ENCODE results near the gene ALDH3B1. TPM values are rescaled to one million over a fixed set of nuclear protein-coding genes. Genes with fewer than 3 reads are reported as not detected.

Gene ALDH3B1
- total and polyA plus RNA-seq, 10 of the 15 experiments (the other 5 are each of a cell fraction or from before 2014, with no cell fraction given), result 0.03 to 0.37 (median 0.17) TPM; not detected in 3

DNA sequence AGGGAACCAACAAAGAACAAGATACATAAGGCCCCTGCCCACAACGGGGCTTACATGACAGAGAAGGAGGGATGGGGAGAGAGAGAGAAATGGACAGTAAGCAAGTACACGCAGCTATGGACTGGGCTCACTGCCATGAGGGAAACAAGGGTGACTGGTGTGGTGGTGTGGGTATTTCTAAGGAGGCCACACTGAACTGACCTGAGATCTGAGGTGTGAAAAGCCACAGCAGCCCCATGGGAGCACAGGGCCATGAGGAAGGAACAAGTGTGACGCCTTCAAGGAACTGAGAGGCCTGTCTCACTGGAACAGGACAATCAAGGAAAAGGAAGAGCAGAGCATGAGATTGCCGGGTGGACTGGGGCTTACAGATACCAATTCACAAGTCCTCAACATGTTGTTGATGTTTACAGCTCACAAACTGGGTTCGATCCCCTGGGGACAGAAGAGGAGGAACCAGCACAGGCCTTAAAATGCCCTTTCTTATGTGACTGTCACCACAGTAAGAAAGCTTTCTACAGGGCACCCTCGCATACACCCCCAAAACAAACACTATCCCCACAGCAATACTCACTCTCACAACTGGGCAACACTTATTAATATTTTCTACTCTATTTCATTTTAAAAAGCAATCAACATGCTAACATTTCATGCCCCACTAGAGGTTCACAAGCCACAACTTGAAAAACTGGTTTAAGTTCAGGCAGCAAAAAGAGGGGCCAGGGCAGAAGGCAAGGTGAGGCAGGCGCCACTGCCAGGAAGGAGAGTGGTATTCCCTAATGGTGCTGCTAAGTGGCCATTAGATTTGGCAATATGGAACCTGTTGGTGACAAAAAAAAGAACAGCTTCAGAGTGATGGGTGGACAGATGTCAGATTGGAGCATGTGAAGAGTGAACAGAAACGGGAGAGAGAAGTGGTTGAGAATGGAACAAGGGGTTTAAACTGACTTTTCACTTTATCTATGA, 67.8 kb downstream of the ALDH3B1 start (continued):
- TF ChIP-seq BCL11A (IDR thresholded peaks at IDR 0.05; ENCODE audit: low read depth, low read length), result peak; percentile 20; the same call in 1 of the 2 replicates
- TF ChIP-seq CHD2 (IDR thresholded peaks at IDR 0.05; ENCODE audit: borderline replicate concordance, low read depth, low read length), result peak; percentile 66; the same call in 1 of the 2 replicates
- no peak for TF ChIP-seq KDM1A (IDR thresholded peaks at IDR 0.05; ENCODE audit: borderline replicate concordance)
- no peak for TF ChIP-seq TARDBP (IDR thresholded peaks at IDR 0.05; ENCODE audit: borderline replicate concordance)
- TF ChIP-seq IKZF2 (IDR thresholded peaks at IDR 0.05), result peak; percentile 88 to 89; a peak in 2 of 4 replicates
- peak; percentile 94 for TF ChIP-seq IKZF1 (conservative IDR thresholded peaks at IDR 0.05)
- TF ChIP-seq NR2C2 (IDR thresholded peaks at IDR 0.05; ENCODE audit: borderline replicate concordance, control insufficient read depth, insufficient read length, low read depth), result no peak
- no peak for TF ChIP-seq YBX1 (IDR thresholded peaks at IDR 0.05)
- TF ChIP-seq, protein P1, sequence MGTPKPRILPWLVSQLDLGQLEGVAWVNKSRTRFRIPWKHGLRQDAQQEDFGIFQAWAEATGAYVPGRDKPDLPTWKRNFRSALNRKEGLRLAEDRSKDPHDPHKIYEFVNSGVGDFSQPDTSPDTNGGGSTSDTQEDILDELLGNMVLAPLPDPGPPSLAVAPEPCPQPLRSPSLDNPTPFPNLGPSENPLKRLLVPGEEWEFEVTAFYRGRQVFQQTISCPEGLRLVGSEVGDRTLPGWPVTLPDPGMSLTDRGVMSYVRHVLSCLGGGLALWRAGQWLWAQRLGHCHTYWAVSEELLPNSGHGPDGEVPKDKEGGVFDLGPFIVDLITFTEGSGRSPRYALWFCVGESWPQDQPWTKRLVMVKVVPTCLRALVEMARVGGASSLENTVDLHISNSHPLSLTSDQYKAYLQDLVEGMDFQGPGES (IDR thresholded peaks at IDR 0.05), result no peak
- peak; percentile 51; the same call in 1 of the 2 replicates for TF ChIP-seq GATAD2B (conservative IDR thresholded peaks at IDR 0.05; ENCODE audit: low read depth)
- TF ChIP-seq ZBED1 (IDR thresholded peaks at IDR 0.05; ENCODE audit: borderline replicate concordance), result no peak
- peak; percentile 41; the same call in 1 of the 2 replicates for TF ChIP-seq SPI1 (IDR thresholded peaks at IDR 0.05; ENCODE audit: borderline replicate concordance, insufficient read depth, low read depth, low read length)

Small RNAs within 50 kb of the gene (microRNA-seq; reads per million reads assigned to microRNA genes)
- gene MIR4691, result 0.56 reads per million
- not detected for gene MIR6753
- gene MIR7113, result not detected

Small RNAs within 50 kb of the gene (small RNA-seq; reads per million reads assigned to genes)
- gene MIR6753, result 0.43 reads per million, percentile 5 among the genes with 10 or more reads in this experiment

Other genes starting within 250 kb of the ALDH3B1 start
- 61.9 and 67.8 TPM in 2 replicates for gene UNC93B1, start 6.2 kb upstream of the ALDH3B1 start, total RNA-seq (2014; rRNA removed)
- 16.1 and 18.6 TPM in 2 replicates for gene UNC93B1, start 6.2 kb upstream of the ALDH3B1 start, total RNA-seq (2014; rRNA removed; fragmentation: Illumina TruSeq; extraction: Trizol)
- gene UNC93B1, start 6.2 kb upstream of the ALDH3B1 start, total RNA-seq (2021), result 75.6 and 79.7 TPM in 2 replicates
- gene UNC93B1, start 6.2 kb upstream of the ALDH3B1 start, polyA plus RNA-seq (2011; rRNA removed), result 18.5 and 41.1 TPM in 2 replicates
- gene UNC93B1, start 6.2 kb upstream of the ALDH3B1 start, polyA plus RNA-seq (2014; fragmentation: Illumina TruSeq; extraction: Trizol), result 8.1 and 25.3 TPM in 2 replicates
- 1 to 10 TPM; 1.3 to 3.4 TPM for gene UNC93B1, start 6.2 kb upstream of the ALDH3B1 start, polyA plus RNA-seq (2014; fragmentation: Nextera tagmentation; extraction: Ambion mirVana)
- gene UNC93B1, start 6.2 kb upstream of the ALDH3B1 start, polyA plus RNA-seq (2014; rRNA removed), result 73.1 and 79.9 TPM in 2 replicates
- 10 to 100 TPM; 35.0 to 37.5 TPM for gene UNC93B1, start 6.2 kb upstream of the ALDH3B1 start, polyA plus RNA-seq (2016; fragmentation: Nextera tagmentation; extraction: Ambion mirVana)
- 224 and 238 TPM in 2 replicates for gene NDUFS8, start 20.4 kb downstream of the ALDH3B1 start, total RNA-seq (2014; rRNA removed)
- gene NDUFS8, start 20.4 kb downstream of the ALDH3B1 start, total RNA-seq (2014; rRNA removed; fragmentation: Illumina TruSeq; extraction: Trizol), result 67.9 and 69.2 TPM in 2 replicates
- gene NDUFS8, start 20.4 kb downstream of the ALDH3B1 start, total RNA-seq (2021), result 169 and 176 TPM in 2 replicates
- gene NDUFS8, start 20.4 kb downstream of the ALDH3B1 start, polyA plus RNA-seq (2011; rRNA removed), result 17.7 and 41.5 TPM in 2 replicates
- 13.1 and 44.4 TPM in 2 replicates for gene NDUFS8, start 20.4 kb downstream of the ALDH3B1 start, polyA plus RNA-seq (2014; fragmentation: Illumina TruSeq; extraction: Trizol)
- 10 to 100 TPM; 17.6 to 71.2 TPM for gene NDUFS8, start 20.4 kb downstream of the ALDH3B1 start, polyA plus RNA-seq (2014; fragmentation: Nextera tagmentation; extraction: Ambion mirVana)
- 214 and 239 TPM in 2 replicates for gene NDUFS8, start 20.4 kb downstream of the ALDH3B1 start, polyA plus RNA-seq (2014; rRNA removed)
- 100 to 1,000 TPM; 300 to 308 TPM for gene NDUFS8, start 20.4 kb downstream of the ALDH3B1 start, polyA plus RNA-seq (2016; fragmentation: Nextera tagmentation; extraction: Ambion mirVana)
- gene TCIRG1, start 28.7 kb downstream of the ALDH3B1 start, total RNA-seq (2014; rRNA removed), result 143 and 166 TPM in 2 replicates
- 18.9 and 20.4 TPM in 2 replicates for gene TCIRG1, start 28.7 kb downstream of the ALDH3B1 start, total RNA-seq (2014; rRNA removed; fragmentation: Illumina TruSeq; extraction: Trizol)
- gene TCIRG1, start 28.7 kb downstream of the ALDH3B1 start, total RNA-seq (2021), result 173 and 179 TPM in 2 replicates
- 20.8 and 51.2 TPM in 2 replicates for gene TCIRG1, start 28.7 kb downstream of the ALDH3B1 start, polyA plus RNA-seq (2011; rRNA removed)
- gene TCIRG1, start 28.7 kb downstream of the ALDH3B1 start, polyA plus RNA-seq (2014; fragmentation: Illumina TruSeq; extraction: Trizol), result 3.0 and 18.6 TPM in 2 replicates
- 1 to 10 TPM in 1 of 2 experiments, under 1 TPM in 1; 0.76 to 7.5 TPM for gene TCIRG1, start 28.7 kb downstream of the ALDH3B1 start, polyA plus RNA-seq (2014; fragmentation: Nextera tagmentation; extraction: Ambion mirVana)
- 218 and 238 TPM in 2 replicates for gene TCIRG1, start 28.7 kb downstream of the ALDH3B1 start, polyA plus RNA-seq (2014; rRNA removed)
- 100 to 1,000 TPM; 124 to 148 TPM for gene TCIRG1, start 28.7 kb downstream of the ALDH3B1 start, polyA plus RNA-seq (2016; fragmentation: Nextera tagmentation; extraction: Ambion mirVana)
- gene CHKA, start 111.1 kb downstream of the ALDH3B1 start, total RNA-seq (2014; rRNA removed), result 21.9 and 25.0 TPM in 2 replicates
- gene CHKA, start 111.1 kb downstream of the ALDH3B1 start, total RNA-seq (2014; rRNA removed; fragmentation: Illumina TruSeq; extraction: Trizol), result 23.4 and 25.4 TPM in 2 replicates
- gene CHKA, start 111.1 kb downstream of the ALDH3B1 start, total RNA-seq (2021), result 21.2 and 23.6 TPM in 2 replicates
- 27.6 and 32.8 TPM in 2 replicates for gene CHKA, start 111.1 kb downstream of the ALDH3B1 start, polyA plus RNA-seq (2011; rRNA removed)
- gene CHKA, start 111.1 kb downstream of the ALDH3B1 start, polyA plus RNA-seq (2014; fragmentation: Illumina TruSeq; extraction: Trizol), result 20.6 and 33.6 TPM in 2 replicates
- 1 to 10 TPM; 5.2 to 5.3 TPM for gene CHKA, start 111.1 kb downstream of the ALDH3B1 start, polyA plus RNA-seq (2014; fragmentation: Nextera tagmentation; extraction: Ambion mirVana)
- gene CHKA, start 111.1 kb downstream of the ALDH3B1 start, polyA plus RNA-seq (2014; rRNA removed), result 29.2 and 31.6 TPM in 2 replicates
- 10 to 100 TPM in 1 of 2 experiments, 1 to 10 TPM in 1; 5.3 to 15.6 TPM for gene CHKA, start 111.1 kb downstream of the ALDH3B1 start, polyA plus RNA-seq (2016; fragmentation: Nextera tagmentation; extraction: Ambion mirVana)
- gene KMT5B, start 203.0 kb downstream of the ALDH3B1 start, total RNA-seq (2014; rRNA removed), result 12.5 and 15.5 TPM in 2 replicates
- 18.8 and 19.6 TPM in 2 replicates for gene KMT5B, start 203.0 kb downstream of the ALDH3B1 start, total RNA-seq (2014; rRNA removed; fragmentation: Illumina TruSeq; extraction: Trizol)
- gene KMT5B, start 203.0 kb downstream of the ALDH3B1 start, total RNA-seq (2021), result 19.6 and 19.9 TPM in 2 replicates
- 21.8 and 35.3 TPM in 2 replicates for gene KMT5B, start 203.0 kb downstream of the ALDH3B1 start, polyA plus RNA-seq (2011; rRNA removed)
- 20.5 and 28.2 TPM in 2 replicates for gene KMT5B, start 203.0 kb downstream of the ALDH3B1 start, polyA plus RNA-seq (2014; fragmentation: Illumina TruSeq; extraction: Trizol)
- gene KMT5B, start 203.0 kb downstream of the ALDH3B1 start, polyA plus RNA-seq (2014; fragmentation: Nextera tagmentation; extraction: Ambion mirVana), result 1 to 10 TPM; 4.7 to 7.4 TPM
- gene KMT5B, start 203.0 kb downstream of the ALDH3B1 start, polyA plus RNA-seq (2014; rRNA removed), result 12.4 and 14.3 TPM in 2 replicates
- gene KMT5B, start 203.0 kb downstream of the ALDH3B1 start, polyA plus RNA-seq (2016; fragmentation: Nextera tagmentation; extraction: Ambion mirVana), result 10 to 100 TPM; 16.4 to 20.6 TPM